HCT116 (cell line): ENCODE measurements around the gene ASCL2. TPM values are rescaled to one million over a fixed set of nuclear protein-coding genes. Genes with fewer than 3 reads are reported as not detected.

ENCODE experiments used
- ATAC-seq: fragments of 200-7000 bp; cut with Tn5 transposase; 2 replicates; pipeline ENCODE4 v1.9.1; 2020; ENCODE audit warnings: mild to moderate bottlenecking, moderate library complexity
- BruUV-seq: library from RNA; stranded (reverse); fragments of 400-500 nt; replicated peaks from 2 replicates; lab custom pipeline; 2021; lab: Mats Ljungman, UMichigan
- CTCF ChIA-PET: fragments of 300-600 bp; sonication (Branson Sonifier 250); formaldehyde crosslinking; loops from one replicate; lab custom pipeline; 2021; ENCODE audit warnings: antibody characterized with exemption; lab: Charles Lee
- POLR2A ChIA-PET: fragments of 300-600, 350-600 bp; sonication (Branson Sonifier 250); formaldehyde crosslinking; loops from one replicate; lab custom pipeline; 2021; ENCODE audit warnings: antibody characterized with exemption; lab: Charles Lee
- RAD21 ChIA-PET, 2 experiments: fragments of 300-600 bp; sonication (Branson Sonifier 250); formaldehyde crosslinking; loops; one replicate each; lab custom pipeline; 2023; ENCODE audit warnings: low total read pairs in 2 of 2; ENCODE audit not compliant: uncharacterized antibody in 2 of 2, unreplicated experiment in 2 of 2, low non-redundant PET in 1 of 2; lab: Charles Lee
- DNase-seq: peaks from one replicate; pipeline ENCODE4 v3.0.0-alpha.2; 2010; ENCODE audit warnings: low read depth, low spot score
- H2AFZ ChIP-seq: fragments of 200-600 bp; shearing (Covaris generic), sonication (generic); 2 replicates; pipeline ENCODE4 v1.6.1; 2017; ENCODE audit warnings: low read depth, mixed run types, mixed read lengths, antibody characterized with exemption, low read length; ENCODE audit not compliant: poor library complexity, severe bottlenecking
- H3K27ac ChIP-seq: 2 replicates; pipeline ENCODE4 v1.5.1; 2012; ENCODE audit warnings: low read depth, low read length
- H3K27me3 ChIP-seq: fragments of 200-600 bp; sonication (generic); 2 replicates; pipeline ENCODE4 v1.6.1; 2016; ENCODE audit warnings: mixed run types, low read length, mixed read lengths; ENCODE audit not compliant: insufficient read depth
- H3K36me3 ChIP-seq, 2 experiments: fragments of 200-500 bp in 1 of 2; fragments of 200-600 bp in 1 of 2; sonication (Bioruptor generic) in 1 of 2; sonication (generic) in 1 of 2; 2 replicates each; pipeline versions ENCODE4 v1.5.1 to v1.6.1; 2014 to 2016; ENCODE audit warnings: low read length in 2 of 2, inconsistent platforms in 1 of 2, mixed read lengths in 1 of 2, mixed run types in 1 of 2; ENCODE audit not compliant: insufficient read depth in 2 of 2, control insufficient read depth in 1 of 2
- H3K4me1 ChIP-seq, 2 experiments: fragments of 200-600 bp in 1 of 2; sonication (generic) in 1 of 2; 2 replicates each; pipeline versions ENCODE4 v1.5.1 to v1.6.1; 2012 to 2017; ENCODE audit warnings: low read length in 2 of 2, inconsistent platforms in 1 of 2, mild to moderate bottlenecking in 1 of 2, mixed read lengths in 1 of 2, mixed run types in 1 of 2, moderate library complexity in 1 of 2; ENCODE audit not compliant: insufficient read depth in 2 of 2, control insufficient read depth in 1 of 2
- H3K4me2 ChIP-seq: fragments of 200-600 bp; sonication (generic); 2 replicates; pipeline ENCODE4 v1.6.1; 2017; ENCODE audit warnings: mixed run types, low read length, mixed read lengths
- H3K4me3 ChIP-seq, 2 experiments: fragments of 200-600 bp in 1 of 2; sonication (generic) in 1 of 2; replicated peaks in 1 of 2; 2 replicates each; pipeline ENCODE4 v1.5.1; 2011 to 2016; ENCODE audit warnings: low read length in 2 of 2, control low read depth in 1 of 2, low read depth in 1 of 2, mild to moderate bottlenecking in 1 of 2, mixed read lengths in 1 of 2, mixed run types in 1 of 2
- H3K79me2 ChIP-seq: fragments of 200-600 bp; sonication (generic); 2 replicates; pipeline ENCODE4 v1.6.1; 2017; ENCODE audit warnings: mild to moderate bottlenecking, mixed run types, low read length, moderate library complexity, mixed read lengths; ENCODE audit not compliant: insufficient read depth
- H3K9ac ChIP-seq: fragments of 200-600 bp; sonication (generic); 2 replicates; pipeline ENCODE4 v1.6.1; 2016; ENCODE audit warnings: low read length, mixed read lengths
- H3K9me2 ChIP-seq: fragments of 200-600 bp; sonication (generic), shearing (Covaris generic); 2 replicates; pipeline ENCODE4 v1.6.1; 2017; ENCODE audit warnings: mixed run types, mild to moderate bottlenecking, moderate library complexity; ENCODE audit not compliant: insufficient read depth
- H3K9me3 ChIP-seq, 2 experiments: fragments of 200-500 bp in 1 of 2; fragments of 200-600 bp in 1 of 2; sonication (Bioruptor generic) in 1 of 2; sonication (generic) in 1 of 2; 2 replicates each; pipeline ENCODE4 v1.6.1; 2014 to 2017; ENCODE audit warnings: low read length in 2 of 2, mixed read lengths in 2 of 2, inconsistent platforms in 1 of 2, low read depth in 1 of 2, mild to moderate bottlenecking in 1 of 2, mixed run types in 1 of 2, moderate library complexity in 1 of 2; ENCODE audit not compliant: control insufficient read depth in 1 of 2, insufficient read depth in 1 of 2
- H4K20me1 ChIP-seq: fragments of 200-600 bp; sonication (generic), shearing (Covaris generic); 2 replicates; pipeline ENCODE4 v1.6.1; 2017; ENCODE audit warnings: mixed run types, mild to moderate bottlenecking, moderate library complexity; ENCODE audit not compliant: insufficient read depth
- CBX3 ChIP-seq: IDR thresholded peaks from 2 replicates; pipeline ENCODE4 v1.6.1; 2012; ENCODE audit warnings: low read depth
- CTCF ChIP-seq, 3 experiments: fragments of 200-600 bp in 1 of 3; sonication (generic) in 1 of 3; IDR thresholded peaks in 2 of 3; conservative IDR thresholded peaks in 1 of 3; 2 replicates each; pipeline ENCODE4 v1.5.1; 2012 to 2017; ENCODE audit warnings: low read depth in 2 of 3, low read length in 2 of 3, antibody characterized with exemption in 1 of 3, borderline replicate concordance in 1 of 3, control low read depth in 1 of 3, mild to moderate bottlenecking in 1 of 3, mixed read lengths in 1 of 3, mixed run types in 1 of 3, moderate library complexity in 1 of 3; ENCODE audit not compliant: insufficient read depth in 1 of 3
- EGR1 ChIP-seq: IDR thresholded peaks from 2 replicates; pipeline ENCODE4 v1.6.1; 2012; ENCODE audit warnings: low read depth
- ELF1 ChIP-seq: IDR thresholded peaks from 2 replicates; pipeline ENCODE4 v1.6.1; 2012; ENCODE audit warnings: low read depth, borderline replicate concordance
- EZH2phosphoT487 ChIP-seq: fragments of 200-600 bp; IDR thresholded peaks from 2 replicates; pipeline ENCODE4 v1.6.1; 2018; ENCODE audit warnings: antibody characterized with exemption, borderline replicate concordance
- JUND ChIP-seq: IDR thresholded peaks from 2 replicates; pipeline ENCODE4 v1.6.1; 2012
- POLR2A ChIP-seq: IDR thresholded peaks from 2 replicates; pipeline ENCODE4 v1.7.0; 2011; ENCODE audit warnings: borderline replicate concordance; ENCODE audit not compliant: insufficient read depth, insufficient read length; ENCODE audit errors: extremely low read depth
- SIN3A ChIP-seq: IDR thresholded peaks from 2 replicates; pipeline ENCODE4 v1.6.1; 2012; ENCODE audit warnings: low read depth
- SRF ChIP-seq: IDR thresholded peaks from 2 replicates; pipeline ENCODE4 v1.6.1; 2012; ENCODE audit warnings: low read depth
- ZBTB33 ChIP-seq: IDR thresholded peaks from 2 replicates; pipeline ENCODE4 v1.6.1; 2011; ENCODE audit warnings: mild to moderate bottlenecking, low read length, moderate library complexity; ENCODE audit not compliant: insufficient replicate concordance; ENCODE audit errors: extremely low read depth
- ZFX ChIP-seq: fragments of 450-650 bp; IDR thresholded peaks from 2 replicates; pipeline ENCODE4 v1.6.1; 2017
- ZNF274 ChIP-seq: fragments of 200-500 bp; sonication (Bioruptor generic); IDR thresholded peaks from 2 replicates; pipeline ENCODE4 v1.6.1; 2014; ENCODE audit warnings: mild to moderate bottlenecking, low read depth, low read length, inconsistent platforms
- intact Hi-C: fragments of 100-400 bp; cut with micrococcal nuclease; formaldehyde crosslinking; loops from 2 replicates; pipeline ENCODE4 v1.10.0; 2022
- total RNA-seq: library from RNA; stranded (reverse); gene quantifications from one replicate; pipeline ENCODE4 v1.2.1, GENCODE V29; 2021; ENCODE audit not compliant: unreplicated experiment

The ASCL2 gene
- total RNA-seq, 1 experiment from 2014 or later, result not detected

- Histone ChIP-seq H3K4me2 (peak overlapping the region; percentile 31; the same call in 1 of the 2 replicates), H3K27ac (no peak overlapping the region; the same call in 1 of the 2 replicates), H3K9me2 (no peaks in the 10 kb centered on the region), H3K4me1 (peaks cover 0 to 20% of the 10 kb centered on the region in 2 experiments), H3K79me2 (no peaks in the 10 kb centered on the region), H2AFZ (no peak overlapping the region), H3K27me3 (no peaks in the 10 kb centered on the region), H3K4me3 (no peak overlapping the region), H3K36me3 (no peaks in the 10 kb centered on the region), H3K9ac (no peak overlapping the region), H3K9me3 (no peaks in the 10 kb centered on the region), H4K20me1 (no peaks in the 10 kb centered on the region)
- ATAC-seq, result peak; percentile 67
- DNase-seq, result no peak
- CTCF ChIA-PET, result interaction anchor here (1.0 to 1.1 kb wide), 2 partner anchors 88 to 107 kb away, joined by 4 read pairs; partner anchors contain the start of gene TSSC4
- RAD21 ChIA-PET, result no interaction called here
- no TSS peak for BruUV-seq
- intact Hi-C loops, result no loop called here
- TF ChIP-seq CTCF (IDR thresholded peaks at IDR 0.05 in 2 of 3, conservative IDR thresholded peaks at IDR 0.05 in 1 of 3; ENCODE audit: borderline replicate concordance in 1 of 3, insufficient read depth in 1 of 3, low read depth in 2 of 3, low read length in 2 of 3) (peak in 2 of 3 experiments; percentile 32 to 42; a peak in 2 of 6 replicates), SRF (no peak)
- POLR2A ChIA-PET, result no interaction called here
These were observed 42.0 kb upstream of the ASCL2 start for GRCh38 chr11:2312232-2313042.

GRCh38 chr11:2311353-2312133 is 41.2 kb upstream of the ASCL2 start:
- ChIA-PET CTCF (interaction anchor here (1.0 to 1.1 kb wide), 2 partner anchors 89 to 108 kb away, joined by 4 read pairs; partner anchors contain the start of gene TSSC4), RAD21 (no interaction called here), POLR2A (no interaction called here)
- Histone ChIP-seq H4K20me1 (no peaks in the 10 kb centered on the region), H3K4me2 (peak overlapping the region; percentile 31; the same call in 1 of the 2 replicates), H3K4me1 (peaks cover 0 to 20% of the 10 kb centered on the region in 2 experiments), H3K79me2 (no peaks in the 10 kb centered on the region), H3K27me3 (no peaks in the 10 kb centered on the region), H3K9ac (no peak overlapping the region), H3K9me3 (no peaks in the 10 kb centered on the region), H2AFZ (no peak overlapping the region), H3K9me2 (no peaks in the 10 kb centered on the region), H3K4me3 (no peak overlapping the region), H3K36me3 (no peaks in the 10 kb centered on the region), H3K27ac (peak overlapping the region; percentile 9; the same call in 1 of the 2 replicates)
- no peak for DNase-seq
- intact Hi-C loops, result no loop called here
- no TSS peak for BruUV-seq
- ATAC-seq, result no peak
- TF ChIP-seq ZFX, result no peak
- TF ChIP-seq ELF1, result no peak
- TF ChIP-seq EZH2phosphoT487, result no peak
- TF ChIP-seq ZBTB33, result no peak
- TF ChIP-seq SIN3A, result no peak
- TF ChIP-seq EGR1, result no peak
- TF ChIP-seq ZNF274, result no peak
- TF ChIP-seq JUND, result no peak
- TF ChIP-seq CBX3, result no peak
- TF ChIP-seq POLR2A, result no peak
